HAP-1 (cell line): ENCODE data around the gene TMEM82.

ENCODE experiments used
- DNase-seq, 2 experiments: peaks; one replicate each; pipeline ENCODE4 v3.0.0-alpha.2; 2016 to 2020; ENCODE audit warnings: low spot score in 2 of 2
- H3K27me3 ChIP-seq: fragments of 250-450 bp; sonication (Bioruptor Pico); 2 replicates; pipeline ENCODE4 v1.5.1; 2020; ENCODE audit warnings: low read depth, mild to moderate bottlenecking, moderate library complexity
- H3K36me3 ChIP-seq: fragments of 250-450 bp; sonication (Bioruptor Pico); replicated peaks from 2 replicates; pipeline ENCODE4 v1.5.1; 2020; ENCODE audit warnings: mild to moderate bottlenecking
- H3K4me1 ChIP-seq: fragments of 250-450 bp; sonication (Bioruptor Pico); 2 replicates; pipeline ENCODE4 v1.5.1; 2020; ENCODE audit warnings: mild to moderate bottlenecking
- H3K4me3 ChIP-seq: fragments of 250-450 bp; sonication (Bioruptor Pico); 2 replicates; pipeline ENCODE4 v1.5.1; 2020; ENCODE audit warnings: mild to moderate bottlenecking, moderate library complexity
- H3K9me3 ChIP-seq: fragments of 250-450 bp; sonication (Bioruptor Pico); 2 replicates; pipeline ENCODE4 v1.5.1; 2020; ENCODE audit warnings: mild to moderate bottlenecking, moderate library complexity
- in situ Hi-C: fragments of 300-500 bp; cut with MboI; formaldehyde crosslinking; loops from 3 replicates; pipeline ENCODE4 v1.14.3; 2020; ENCODE audit warnings: low sequenced_read_pairs, inconsistent platforms, mixed read lengths

Gene TMEM82

DNA sequence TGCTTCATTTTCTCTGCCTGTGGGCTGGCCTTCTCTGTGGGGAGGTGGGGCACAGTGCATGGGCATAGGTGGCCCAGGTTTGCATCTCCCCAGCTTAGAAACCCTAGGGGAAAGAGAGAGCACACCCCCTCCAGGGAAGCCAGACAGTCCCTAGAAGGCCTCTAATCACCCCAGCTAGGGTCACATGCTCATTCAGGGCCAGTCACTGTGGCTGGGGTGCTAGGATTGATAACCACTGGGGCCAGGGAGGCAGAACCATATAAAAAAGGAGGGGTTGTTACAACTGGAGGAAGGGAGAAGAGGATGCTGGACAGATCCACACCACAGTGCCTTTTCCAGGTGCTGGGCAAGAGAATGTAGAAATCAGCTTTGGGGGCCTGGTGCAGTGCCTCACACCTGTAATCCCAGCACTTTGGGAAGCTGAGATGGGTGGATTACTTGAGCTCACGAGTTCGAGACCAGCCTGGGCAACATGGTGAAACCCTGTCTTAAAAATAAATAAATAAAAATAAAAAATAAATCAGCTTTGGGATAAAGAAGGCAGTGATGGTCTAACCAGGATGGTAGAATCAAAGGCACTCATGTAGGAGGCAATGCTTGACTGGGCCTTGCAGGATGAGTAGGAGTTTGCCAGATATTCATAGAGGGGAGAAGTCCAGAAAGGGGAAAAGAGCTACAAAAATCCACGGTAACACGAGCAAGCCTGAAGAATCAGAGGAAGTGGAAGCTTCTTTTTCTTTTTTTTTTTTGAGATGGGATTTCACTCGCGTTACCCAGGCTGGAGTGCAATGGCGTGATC lies 35.8 kb downstream of the TMEM82 start:
- Histone ChIP-seq H3K4me3 (no peak overlapping the region), H3K9me3 (no peaks in the 10 kb centered on the region), H3K4me1 (no peaks in the 10 kb centered on the region), H3K36me3 (peaks cover 13% of the 10 kb centered on the region; the same call in 1 of the 2 replicates), H3K27me3 (no peaks in the 10 kb centered on the region)
- DNase-seq = no peak
- in situ Hi-C loops = no loop called here

DNA sequence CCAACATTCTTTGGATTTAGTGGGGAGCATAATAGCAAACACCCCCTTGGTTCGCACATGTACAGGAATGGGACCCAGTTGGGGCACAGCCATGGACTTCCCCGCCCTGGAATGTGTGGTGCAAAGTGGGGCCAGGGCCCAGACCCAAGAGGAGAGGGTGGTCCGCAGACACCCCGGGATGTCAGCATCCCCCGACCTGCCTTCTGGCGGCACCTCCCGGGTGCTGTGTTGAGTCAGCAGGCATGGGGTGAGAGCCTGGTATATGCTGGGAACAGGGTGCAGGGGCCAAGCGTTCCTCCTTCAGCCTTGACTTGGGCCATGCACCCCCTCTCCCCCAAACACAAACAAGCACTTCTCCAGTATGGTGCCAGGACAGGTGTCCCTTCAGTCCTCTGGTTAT lies 43.4 kb downstream of the TMEM82 start:
- in situ Hi-C loops = no loop called here
- Histone ChIP-seq H3K36me3 (peaks cover 6% of the 10 kb centered on the region; the same call in 1 of the 2 replicates), H3K9me3 (no peaks in the 10 kb centered on the region), H3K27me3 (no peaks in the 10 kb centered on the region), H3K4me1 (no peaks in the 10 kb centered on the region), H3K4me3 (no peak overlapping the region)
- DNase-seq = no peak

DNA sequence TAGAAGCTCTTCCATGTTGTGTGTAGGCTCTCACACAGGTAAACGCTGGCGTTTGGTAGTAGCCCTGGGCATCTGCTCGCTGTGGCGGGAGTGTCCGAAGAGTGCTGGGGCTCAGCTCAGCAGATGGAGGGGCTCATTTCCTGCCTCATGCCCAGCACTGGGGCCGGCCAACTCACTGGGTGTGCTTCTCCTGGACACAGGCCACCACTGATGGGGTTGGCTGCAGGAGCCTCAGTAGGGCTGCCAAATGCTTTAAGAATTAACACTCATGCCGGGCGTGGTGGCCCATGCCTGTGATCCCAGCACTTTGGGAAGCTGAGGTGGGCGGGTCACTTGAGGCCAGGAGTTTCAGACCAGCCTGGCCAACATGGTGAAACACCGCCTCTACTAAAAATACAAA lies 44.3 kb downstream of the TMEM82 start:
- Histone ChIP-seq H3K4me1 (no peaks in the 10 kb centered on the region), H3K9me3 (no peaks in the 10 kb centered on the region), H3K27me3 (no peaks in the 10 kb centered on the region), H3K4me3 (no peak overlapping the region), H3K36me3 (peaks cover 6% of the 10 kb centered on the region; the same call in 1 of the 2 replicates)
- in situ Hi-C loops = no loop called here
- DNase-seq = no peak

DNA sequence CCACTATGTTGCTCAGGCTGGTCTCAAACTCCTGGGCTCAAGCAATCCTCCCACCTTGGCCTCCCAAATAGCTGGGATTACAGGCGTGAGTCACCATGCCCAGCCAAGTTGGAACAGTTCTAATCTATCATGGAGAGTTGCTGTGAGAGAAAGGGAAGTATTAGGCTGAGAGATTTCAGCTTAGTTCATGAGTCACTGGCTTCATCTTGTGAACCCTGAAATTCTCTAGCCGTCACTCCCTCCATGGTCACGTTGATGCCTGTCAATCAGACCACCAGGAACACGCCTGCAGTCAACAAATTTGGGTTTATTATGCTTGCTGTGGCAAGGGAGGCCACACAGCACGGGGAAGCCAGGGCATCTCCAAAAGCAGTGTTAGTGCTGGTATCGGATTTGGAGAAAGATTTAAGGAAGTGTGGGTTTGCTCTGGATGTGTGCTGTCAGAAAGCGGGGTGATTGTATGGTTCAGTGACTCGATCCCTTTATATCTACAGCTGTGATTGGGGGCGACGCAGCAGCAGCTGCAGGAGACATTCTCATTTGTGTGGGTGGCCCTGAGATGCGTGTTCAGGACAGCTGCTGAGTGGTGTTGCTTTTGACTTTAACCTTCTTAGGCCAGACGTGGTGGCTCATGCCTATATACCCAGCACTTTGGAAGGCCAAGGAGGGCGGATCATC lies 46.5 kb downstream of the TMEM82 start:
- H3K4me3 ChIP-seq = no peak overlapping the region
- in situ Hi-C loops = no loop called here
- H3K27me3 ChIP-seq = no peaks in the 10 kb centered on the region
- no peak for DNase-seq
- H3K9me3 ChIP-seq = no peaks in the 10 kb centered on the region
- H3K36me3 ChIP-seq = peaks cover 3% of the 10 kb centered on the region; the same call in 1 of the 2 replicates
- peaks cover 2% of the 10 kb centered on the region; the same call in 1 of the 2 replicates for H3K4me1 ChIP-seq

DNA sequence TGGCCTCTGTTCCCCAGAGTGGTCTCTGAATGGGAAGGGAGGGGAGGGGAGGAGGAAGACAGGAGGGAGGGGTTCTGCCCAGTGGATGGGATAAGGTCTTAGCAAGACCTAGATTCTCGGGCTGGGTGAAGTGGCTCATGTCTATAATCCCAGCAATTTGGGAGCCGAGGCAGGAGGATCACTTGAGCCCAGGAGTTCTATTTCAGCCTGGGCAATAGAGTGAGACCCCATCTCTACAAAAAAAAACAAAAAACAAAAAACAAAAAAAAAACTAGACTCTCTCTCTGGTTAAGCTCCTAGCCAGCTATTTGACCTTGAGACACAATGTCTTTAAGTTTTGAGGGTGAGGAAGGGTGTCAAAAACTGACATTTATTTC lies 53.8 kb downstream of the TMEM82 start:
- Histone ChIP-seq H3K36me3 (no peaks in the 10 kb centered on the region), H3K27me3 (no peaks in the 10 kb centered on the region), H3K9me3 (no peaks in the 10 kb centered on the region), H3K4me3 (no peak overlapping the region), H3K4me1 (peaks cover 2% of the 10 kb centered on the region; the same call in 1 of the 2 replicates)
- in situ Hi-C loops = no loop called here
- DNase-seq = no peak
